GM10266 (cell line): ENCODE results near the gene NLGN2.
A peak's percentile ranks its signal among the peaks of the same experiment; 100 is the strongest.

Experiments used
- DNase-seq: peaks from one replicate; pipeline ENCODE4 v3.0.0; 2012; ENCODE audit errors: extremely low spot score
- TF ChIP-seq, protein P1 (sequence below): IDR thresholded peaks from 2 replicates; pipeline ENCODE4 v1.5.1; 2012; ENCODE audit warnings: mild to moderate bottlenecking, low read depth; ENCODE audit not compliant: control insufficient read depth, insufficient read depth; ENCODE audit errors: missing control alignments

Gene NLGN2

GRCh38 chr17:7431231-7431630 is 23.6 kb downstream of the NLGN2 start:
- DNase-seq: no peak
- TF ChIP-seq, protein P1, sequence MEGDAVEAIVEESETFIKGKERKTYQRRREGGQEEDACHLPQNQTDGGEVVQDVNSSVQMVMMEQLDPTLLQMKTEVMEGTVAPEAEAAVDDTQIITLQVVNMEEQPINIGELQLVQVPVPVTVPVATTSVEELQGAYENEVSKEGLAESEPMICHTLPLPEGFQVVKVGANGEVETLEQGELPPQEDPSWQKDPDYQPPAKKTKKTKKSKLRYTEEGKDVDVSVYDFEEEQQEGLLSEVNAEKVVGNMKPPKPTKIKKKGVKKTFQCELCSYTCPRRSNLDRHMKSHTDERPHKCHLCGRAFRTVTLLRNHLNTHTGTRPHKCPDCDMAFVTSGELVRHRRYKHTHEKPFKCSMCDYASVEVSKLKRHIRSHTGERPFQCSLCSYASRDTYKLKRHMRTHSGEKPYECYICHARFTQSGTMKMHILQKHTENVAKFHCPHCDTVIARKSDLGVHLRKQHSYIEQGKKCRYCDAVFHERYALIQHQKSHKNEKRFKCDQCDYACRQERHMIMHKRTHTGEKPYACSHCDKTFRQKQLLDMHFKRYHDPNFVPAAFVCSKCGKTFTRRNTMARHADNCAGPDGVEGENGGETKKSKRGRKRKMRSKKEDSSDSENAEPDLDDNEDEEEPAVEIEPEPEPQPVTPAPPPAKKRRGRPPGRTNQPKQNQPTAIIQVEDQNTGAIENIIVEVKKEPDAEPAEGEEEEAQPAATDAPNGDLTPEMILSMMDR: no peak

- TF ChIP-seq, protein P1: no peak
- DNase-seq: no peak
Measured at GRCh38 chr17:7432296-7432695, 24.7 kb downstream of the NLGN2 start.

DNA sequence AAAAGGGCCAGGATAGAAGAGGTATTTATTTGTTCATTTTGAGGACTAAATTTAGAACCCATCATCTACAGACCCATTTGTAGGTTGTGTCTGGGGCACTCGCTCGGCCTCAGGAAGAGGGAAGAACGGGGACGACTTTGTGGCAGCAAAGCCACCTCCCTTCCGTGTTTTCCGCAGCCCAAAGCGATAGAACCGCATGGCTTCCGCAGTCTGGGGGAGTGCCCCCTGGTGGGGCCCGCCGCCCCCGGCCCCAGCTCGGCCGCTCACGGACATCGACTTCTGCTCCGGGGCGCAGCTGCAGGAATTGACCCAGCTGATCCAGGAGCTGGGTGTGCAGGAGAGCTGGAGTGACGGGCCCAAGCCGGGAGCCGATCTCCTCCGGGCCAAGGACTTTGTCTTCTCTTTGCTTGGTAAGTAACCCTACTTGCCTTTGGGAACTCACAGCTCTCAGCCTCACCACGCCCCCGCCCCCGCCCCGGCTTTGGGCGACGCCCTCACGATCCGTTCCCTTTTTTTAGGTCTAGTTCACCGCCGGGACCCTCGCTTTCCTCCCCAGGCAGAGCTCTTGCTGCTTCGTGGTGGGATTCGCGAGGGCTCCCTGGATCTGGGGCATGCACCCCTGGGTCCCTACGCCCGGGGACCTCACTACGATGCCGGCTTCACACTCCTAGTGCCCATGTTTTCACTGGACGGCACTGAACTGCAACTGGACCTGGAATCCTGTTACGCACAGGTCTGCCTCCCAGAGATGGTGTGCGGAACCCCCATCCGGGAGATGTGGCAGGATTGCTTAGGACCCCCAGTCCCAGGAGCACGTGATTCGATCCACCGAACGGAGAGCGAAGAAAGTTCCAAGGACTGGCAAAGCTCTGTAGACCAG is 28.3 kb downstream of the NLGN2 start:
- TF ChIP-seq, protein P1: peak; percentile 27
- DNase-seq: peak; percentile 61

DNA sequence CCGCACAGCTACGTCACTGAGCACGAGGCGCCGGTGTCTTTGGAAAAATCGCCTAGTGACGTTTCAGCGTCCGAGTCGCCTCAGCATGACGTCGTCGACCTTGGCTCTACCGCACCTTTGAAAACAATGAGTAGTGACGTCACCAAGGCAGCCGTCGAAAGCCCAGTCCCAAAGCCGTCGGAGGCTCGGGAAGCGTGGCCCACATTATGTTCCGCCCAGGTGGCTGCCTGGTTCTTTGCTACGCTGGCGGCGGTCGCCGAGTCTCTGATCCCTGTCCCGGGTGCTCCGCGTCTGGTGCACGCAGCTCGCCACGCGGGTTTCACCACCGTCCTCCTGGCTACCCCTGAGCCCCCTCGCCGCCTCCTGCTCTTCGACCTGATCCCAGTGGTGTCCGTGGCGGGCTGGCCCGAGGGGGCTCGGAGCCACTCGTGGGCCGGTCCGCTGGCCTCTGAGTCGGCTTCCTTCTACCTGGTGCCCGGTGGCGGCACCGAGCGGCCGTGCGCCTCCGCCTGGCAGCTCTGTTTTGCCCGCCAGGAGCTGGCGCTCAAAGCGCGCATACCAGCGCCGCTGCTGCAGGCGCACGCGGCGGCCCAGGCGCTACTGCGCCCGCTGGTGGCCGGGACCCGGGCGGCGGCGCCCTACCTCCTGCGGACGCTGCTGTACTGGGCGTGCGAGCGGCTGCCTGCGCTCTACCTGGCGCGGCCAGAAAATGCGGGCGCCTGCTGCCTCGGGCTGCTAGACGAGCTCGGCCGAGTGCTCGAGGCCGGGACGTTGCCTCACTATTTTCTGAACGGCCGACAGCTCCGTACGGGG is 29.1 kb downstream of the NLGN2 start:
- TF ChIP-seq, protein P1: peak; percentile 97
- peak; percentile 85 for DNase-seq

DNA sequence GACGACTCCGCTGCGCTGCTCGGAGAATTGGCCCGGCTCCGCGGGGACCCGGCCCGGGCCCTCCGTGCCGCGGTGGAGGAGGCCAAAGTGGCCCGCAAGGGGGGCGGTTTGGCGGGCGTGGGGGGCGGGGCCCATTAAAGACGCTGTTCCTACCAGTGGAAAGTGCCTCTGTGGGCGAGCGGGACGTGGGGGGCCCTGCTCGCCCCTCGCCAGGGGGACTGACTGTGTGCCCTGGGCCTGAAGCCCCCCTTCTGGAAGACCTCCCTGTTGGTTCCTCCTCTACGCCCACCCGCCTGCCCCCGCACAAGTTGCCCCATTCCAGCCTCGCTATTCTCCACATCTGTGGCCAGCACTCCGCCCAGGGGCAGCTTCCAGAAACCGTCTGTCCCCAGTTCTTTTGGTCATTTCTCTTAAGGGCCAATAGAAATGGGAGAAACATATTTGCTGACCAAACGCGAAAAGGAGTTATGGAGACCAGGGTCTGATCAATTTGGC is 29.8 kb downstream of the NLGN2 start:
- no peak for DNase-seq
- TF ChIP-seq, protein P1: no peak

DNA sequence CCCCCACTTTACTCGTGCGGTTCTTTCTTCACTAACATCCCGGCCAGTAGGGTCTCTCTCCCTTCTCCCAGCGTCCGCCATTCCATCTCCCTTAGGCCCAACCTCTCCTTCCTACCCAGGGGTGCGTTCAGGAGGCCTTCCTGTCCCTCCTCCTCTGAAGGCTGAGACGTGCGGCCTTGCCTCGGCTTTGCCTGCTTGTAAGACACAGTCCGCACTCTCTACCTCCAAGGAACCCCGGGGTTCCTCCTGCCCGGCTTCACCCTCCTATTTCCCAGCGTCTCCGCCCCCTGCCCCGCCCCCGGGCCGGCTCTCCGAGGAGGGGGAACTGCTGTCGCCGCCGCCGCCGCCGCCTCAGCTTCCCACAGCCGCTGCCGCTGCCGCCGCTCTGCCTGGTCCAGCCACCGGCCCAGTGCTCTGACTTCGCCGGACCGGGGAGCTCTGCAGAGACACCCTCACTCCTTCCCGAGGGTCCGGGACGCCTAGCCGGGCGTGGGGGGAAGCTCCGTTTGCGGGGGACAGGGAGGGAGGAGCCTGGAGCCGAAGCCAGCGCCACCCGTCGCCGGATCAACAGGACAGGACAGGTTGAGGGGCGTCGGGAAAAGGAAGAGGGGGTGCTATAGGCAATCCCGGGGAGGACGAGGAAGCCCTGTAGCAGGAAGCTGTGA is 30.4 kb downstream of the NLGN2 start:
- TF ChIP-seq, protein P1: no peak
- DNase-seq: peak; percentile 76
